Astrocyte (in vitro differentiated cells and primary cell): ENCODE results near the gene B3GNT4. TPM values are rescaled to one million over a fixed set of nuclear protein-coding genes. Genes with fewer than 3 reads are reported as not detected.

Experiments
- DNase-seq: peaks from one replicate; pipeline ENCODE4 v3.0.0-alpha.2; 2010; ENCODE audit warnings: low read depth
- FAIRE-seq: peaks from 2 replicates; lab custom pipeline; 2011; peaks lifted over from hg19 to GRCh38; lab: Jason Lieb, UNC
- H2AFZ ChIP-seq: 2 replicates; pipeline ENCODE4 v1.6.0; 2012; ENCODE audit warnings: low read depth, low read length, inconsistent platforms
- H3K27ac ChIP-seq: 2 replicates; pipeline ENCODE4 v1.5.1; 2011; ENCODE audit warnings: low read depth, low read length, inconsistent platforms
- H3K27me3 ChIP-seq: 2 replicates; pipeline ENCODE4 v1.6.0; 2011; ENCODE audit warnings: low read length, inconsistent platforms; ENCODE audit not compliant: insufficient read depth
- H3K36me3 ChIP-seq: 2 replicates; pipeline ENCODE4 v1.5.1; 2011; ENCODE audit warnings: low read length, inconsistent platforms; ENCODE audit not compliant: insufficient read depth
- H3K4me1 ChIP-seq: 2 replicates; pipeline ENCODE4 v1.5.1; 2011; ENCODE audit warnings: low read length, inconsistent platforms; ENCODE audit not compliant: insufficient read depth
- H3K4me2 ChIP-seq: 2 replicates; pipeline ENCODE4 v1.6.0; 2012; ENCODE audit warnings: low read length, inconsistent platforms
- H3K4me3 ChIP-seq: 2 replicates; pipeline ENCODE4 v1.5.1; 2011; ENCODE audit warnings: low read depth, mild to moderate bottlenecking, low read length, inconsistent platforms; ENCODE audit not compliant: insufficient read depth
- H3K79me2 ChIP-seq: 2 replicates; pipeline ENCODE4 v1.6.0; 2012; ENCODE audit warnings: mild to moderate bottlenecking, low read length, inconsistent platforms; ENCODE audit not compliant: insufficient read depth
- H3K9ac ChIP-seq: 2 replicates; pipeline ENCODE4 v1.6.0; 2012; ENCODE audit warnings: mild to moderate bottlenecking, low read length, inconsistent platforms
- H3K9me3 ChIP-seq: 2 replicates; pipeline ENCODE4 v1.5.1; 2012; ENCODE audit warnings: low read depth, mild to moderate bottlenecking, low read length, inconsistent platforms; ENCODE audit not compliant: insufficient read depth
- H4K20me1 ChIP-seq: 2 replicates; pipeline ENCODE4 v1.6.0; 2012; ENCODE audit warnings: low read length, inconsistent platforms; ENCODE audit not compliant: insufficient read depth
- H3K27ac Mint-ChIP-seq: one replicate; pipeline ENCODE4 v1.8.0; 2021; ENCODE audit warnings: mild to moderate bottlenecking, mixed read lengths; ENCODE audit not compliant: unreplicated experiment
- H3K27me3 Mint-ChIP-seq: one replicate; pipeline ENCODE4 v1.8.0; 2021; ENCODE audit warnings: low read depth, mixed read lengths; ENCODE audit not compliant: unreplicated experiment
- H3K36me3 Mint-ChIP-seq: one replicate; pipeline ENCODE4 v1.8.0; 2021; ENCODE audit warnings: low read depth, mixed read lengths; ENCODE audit not compliant: unreplicated experiment
- H3K4me1 Mint-ChIP-seq: one replicate; pipeline ENCODE4 v1.8.0; 2021; ENCODE audit warnings: low read depth, mixed read lengths; ENCODE audit not compliant: unreplicated experiment
- H3K4me3 Mint-ChIP-seq: one replicate; pipeline ENCODE4 v1.8.0; 2021; ENCODE audit warnings: mild to moderate bottlenecking, moderate library complexity, mixed read lengths; ENCODE audit not compliant: unreplicated experiment
- H3K9me3 Mint-ChIP-seq: one replicate; pipeline ENCODE4 v1.8.0; 2021; ENCODE audit warnings: mild to moderate bottlenecking, mixed read lengths; ENCODE audit not compliant: unreplicated experiment
- CTCF ChIP-seq: IDR thresholded peaks from 2 replicates; pipeline ENCODE4 v1.5.1; 2011; ENCODE audit warnings: low read depth, mild to moderate bottlenecking, inconsistent platforms, low read length, moderate library complexity; ENCODE audit not compliant: insufficient read depth
- EZH2 ChIP-seq: IDR thresholded peaks from 2 replicates; pipeline ENCODE4 v1.6.1; 2012; ENCODE audit warnings: mild to moderate bottlenecking, low read length, inconsistent platforms; ENCODE audit not compliant: insufficient read depth
- total RNA-seq: library from RNA; stranded (reverse); gene quantifications from 2 replicates; pipeline ENCODE4 v1.2.1, GENCODE V29; 2021

Gene B3GNT4
- total RNA-seq, 1 donor from 2014 or later: 0.54 TPM

GRCh38 chr12:122159882-122160281 is 43.6 kb upstream of the B3GNT4 start:
- H3K36me3 Mint-ChIP-seq: peaks cover 5% of the 10 kb centered on the region

DNA sequence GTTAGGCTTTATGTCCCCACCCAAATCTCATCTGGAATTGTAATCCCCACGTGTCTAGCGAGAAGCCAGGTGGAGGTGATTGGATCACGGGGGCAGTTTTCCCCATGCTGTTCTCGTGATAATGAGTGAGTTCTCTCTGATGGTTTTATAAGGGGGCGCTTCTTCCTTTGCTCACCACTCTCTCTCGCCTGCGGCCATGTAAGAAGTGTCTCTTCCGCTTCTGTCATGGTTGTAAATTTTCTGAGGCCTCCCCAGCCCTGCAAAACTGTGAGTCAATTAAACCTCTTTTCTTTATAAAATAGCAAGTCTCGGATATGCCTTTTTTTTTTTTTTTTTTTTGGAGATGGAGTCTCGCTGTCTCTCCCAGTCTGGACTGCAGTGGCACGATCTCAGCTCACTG is 42.7 kb upstream of the B3GNT4 start:
- Mint-ChIP-seq H3K27me3 (peaks cover 7% of the 10 kb centered on the region), H3K36me3 (peaks cover 2% of the 10 kb centered on the region), H3K4me3 (no peak overlapping the region), H3K27ac (no peak overlapping the region), H3K9me3 (no peaks in the 10 kb centered on the region), H3K4me1 (no peaks in the 10 kb centered on the region)
- Histone ChIP-seq H3K4me3 (no peak overlapping the region), H3K4me2 (no peak overlapping the region), H4K20me1 (no peaks in the 10 kb centered on the region), H3K9ac (no peak overlapping the region), H3K79me2 (no peaks in the 10 kb centered on the region), H3K27ac (no peak overlapping the region), H3K36me3 (no peaks in the 10 kb centered on the region), H3K27me3 (no peaks in the 10 kb centered on the region), H2AFZ (no peak overlapping the region), H3K4me1 (no peaks in the 10 kb centered on the region), H3K9me3 (peaks cover 3% of the 10 kb centered on the region)
- no peak for DNase-seq
- FAIRE-seq: no peak
- TF ChIP-seq EZH2 (no peak), CTCF (no peak)

More at GRCh38 chr12:122159882-122160281, 43.6 kb upstream of the B3GNT4 start:
- Histone ChIP-seq H3K9me3 (peaks cover 3% of the 10 kb centered on the region), H3K4me1 (no peaks in the 10 kb centered on the region), H3K4me3 (no peak overlapping the region), H3K27ac (no peak overlapping the region), H4K20me1 (no peaks in the 10 kb centered on the region), H3K36me3 (no peaks in the 10 kb centered on the region), H3K9ac (no peak overlapping the region), H3K27me3 (no peaks in the 10 kb centered on the region), H3K4me2 (no peak overlapping the region), H3K79me2 (no peaks in the 10 kb centered on the region), H2AFZ (no peak overlapping the region)
- Mint-ChIP-seq H3K27ac (no peak overlapping the region), H3K27me3 (peaks cover 11% of the 10 kb centered on the region), H3K9me3 (no peaks in the 10 kb centered on the region), H3K4me1 (no peaks in the 10 kb centered on the region), H3K4me3 (no peak overlapping the region)
- TF ChIP-seq CTCF: no peak
- TF ChIP-seq EZH2: no peak
- DNase-seq: no peak
- no peak for FAIRE-seq

GRCh38 chr12:122161682-122162081 is 41.8 kb upstream of the B3GNT4 start:
- Mint-ChIP-seq H3K27me3 (peaks cover 2% of the 10 kb centered on the region), H3K27ac (no peak overlapping the region)
- FAIRE-seq: no peak

More at GRCh38 chr12:122161682-122162081, 41.8 kb upstream of the B3GNT4 start:
- Histone ChIP-seq H2AFZ (no peak overlapping the region), H3K9me3 (peaks cover 3% of the 10 kb centered on the region), H3K79me2 (no peaks in the 10 kb centered on the region), H3K27me3 (no peaks in the 10 kb centered on the region), H3K9ac (no peak overlapping the region), H3K4me3 (no peak overlapping the region), H4K20me1 (no peaks in the 10 kb centered on the region), H3K36me3 (no peaks in the 10 kb centered on the region), H3K4me2 (no peak overlapping the region), H3K27ac (no peak overlapping the region), H3K4me1 (no peaks in the 10 kb centered on the region)
- Mint-ChIP-seq H3K4me1 (no peaks in the 10 kb centered on the region), H3K4me3 (no peak overlapping the region), H3K9me3 (no peaks in the 10 kb centered on the region), H3K36me3 (peaks cover 2% of the 10 kb centered on the region)
- no peak for DNase-seq
- TF ChIP-seq CTCF (no peak), EZH2 (no peak)
